ENCODE results near the gene TEX10. TPM values are rescaled to one million over a fixed set of nuclear protein-coding genes. Genes with fewer than 3 reads are reported as not detected.
"Not testable (repeated sequence)": the region's sequence is repeated elsewhere in the genome, so short reads cannot be mapped to it uniquely, and the experiment has no call there.

The TEX10 gene
- total RNA-seq, 1 donor, result 18.3 TPM

GRCh38 chr9:100351508-100351907 is 1.2 kb downstream of the TEX10 start:
- no peak for DNase-seq (ENCODE audit: low read depth in 2 of 3, low spot score in 2 of 3)

GRCh38 chr9:100350188-100350587 is 2.6 kb downstream of the TEX10 start:
- DNase-seq (ENCODE audit: low read depth in 2 of 3, low spot score in 2 of 3), result no peak

DNA sequence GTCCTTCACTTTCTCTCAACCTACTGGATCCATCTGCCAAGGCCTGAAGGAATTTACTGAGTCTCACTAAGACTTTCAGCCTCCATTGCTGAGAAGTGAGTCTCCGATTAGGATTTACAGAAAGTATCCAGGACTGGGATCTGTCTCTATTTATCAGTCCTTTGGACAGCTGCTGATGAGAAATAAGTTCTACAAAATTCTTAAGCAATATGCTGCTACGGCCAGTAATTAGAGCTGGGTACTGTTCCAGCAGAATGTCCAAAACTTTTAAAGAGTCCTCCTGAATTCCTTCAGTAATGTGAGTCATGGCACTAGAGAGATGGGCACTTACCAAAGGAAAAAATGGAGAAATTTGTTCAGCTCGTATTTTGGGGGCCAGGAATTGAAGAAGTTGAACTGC is 5.9 kb downstream of the TEX10 start:
- DNase-seq (ENCODE audit: low read depth in 2 of 3, low spot score in 2 of 3), result no peak

- no peak for DNase-seq (ENCODE audit: low read depth in 2 of 3, low spot score in 2 of 3)
These were observed 10.9 kb downstream of the TEX10 start for GRCh38 chr9:100341889-100342288.

DNA sequence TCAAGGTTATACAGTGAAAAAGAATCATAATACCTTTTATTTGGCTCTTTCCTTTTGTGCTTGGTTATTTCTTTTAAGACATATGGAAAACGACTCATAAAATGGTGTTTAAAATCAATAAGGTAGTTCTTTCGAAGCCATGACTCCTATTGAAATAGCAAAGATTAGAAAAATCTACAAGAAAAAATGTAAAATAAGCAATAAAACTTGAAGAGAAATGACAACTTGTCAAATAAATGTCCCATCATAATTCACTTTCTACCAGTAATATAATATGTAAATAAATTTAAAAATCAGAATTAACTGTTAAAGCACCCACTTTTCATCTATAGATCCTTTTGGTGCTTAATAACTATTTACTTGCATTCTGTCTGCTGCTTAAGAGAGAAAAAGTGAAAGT is 12.5 kb downstream of the TEX10 start:
- DNase-seq (ENCODE audit: low read depth in 2 of 3, low spot score in 2 of 3), result no peak

DNA sequence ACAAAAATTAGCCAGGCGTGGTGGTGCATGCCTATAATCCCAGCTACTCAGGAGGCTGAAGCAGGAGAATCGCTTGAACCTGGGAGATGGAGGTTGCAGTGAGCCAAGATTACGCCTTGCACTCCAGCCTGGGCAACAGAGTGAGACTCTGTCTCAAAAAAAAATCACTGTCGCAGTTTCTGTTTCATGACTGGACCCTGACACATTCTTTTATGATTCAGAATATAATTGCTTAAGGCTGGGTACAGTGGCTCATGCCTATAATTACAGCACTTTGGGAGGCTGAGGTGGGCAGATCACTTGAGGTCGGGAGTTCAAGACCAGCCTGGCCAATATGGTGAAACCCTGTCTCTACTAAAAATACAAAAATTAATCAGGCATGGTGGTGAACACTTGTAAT is 14.0 kb downstream of the TEX10 start:
- DNase-seq (ENCODE audit: low read depth in 2 of 3, low spot score in 2 of 3), result not testable (repeated sequence)

- peak in 2 of 3 donors; percentile 29 to 66 for DNase-seq (ENCODE audit: low read depth in 2 of 3, low spot score in 2 of 3)
These were observed 28.0 kb downstream of the TEX10 start for GRCh38 chr9:100324594-100325200.

DNA sequence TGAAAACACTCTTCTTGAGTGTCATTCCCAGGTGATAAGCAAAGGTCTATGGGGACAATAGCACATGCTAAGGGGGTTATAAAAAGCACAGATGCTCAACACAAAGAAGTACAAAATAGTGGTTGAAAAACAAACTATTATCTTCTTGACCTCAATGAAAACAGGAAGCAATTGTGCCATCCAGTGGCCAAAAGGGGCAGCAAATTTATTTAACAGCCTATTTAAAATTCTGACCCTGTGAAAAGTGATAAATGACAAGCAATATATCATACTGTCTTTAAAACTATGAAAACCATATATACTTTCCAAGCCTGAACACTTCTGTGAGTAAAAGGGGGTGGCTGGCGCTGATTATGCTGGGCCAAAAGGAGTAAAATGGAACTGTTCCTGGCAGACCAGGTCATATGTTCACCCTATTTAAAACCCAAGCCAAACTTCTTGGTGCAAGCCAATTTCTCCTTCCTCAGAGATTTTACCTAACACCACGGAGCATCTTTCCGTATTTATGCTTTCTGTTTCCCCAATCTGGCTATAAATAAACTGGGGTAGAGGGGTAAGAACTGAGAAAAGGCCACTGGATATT is 29.7 kb downstream of the TEX10 start:
- DNase-seq (ENCODE audit: low read depth in 2 of 3, low spot score in 2 of 3), result peak in 2 of 3 donors; percentile 45 to 64

DNA sequence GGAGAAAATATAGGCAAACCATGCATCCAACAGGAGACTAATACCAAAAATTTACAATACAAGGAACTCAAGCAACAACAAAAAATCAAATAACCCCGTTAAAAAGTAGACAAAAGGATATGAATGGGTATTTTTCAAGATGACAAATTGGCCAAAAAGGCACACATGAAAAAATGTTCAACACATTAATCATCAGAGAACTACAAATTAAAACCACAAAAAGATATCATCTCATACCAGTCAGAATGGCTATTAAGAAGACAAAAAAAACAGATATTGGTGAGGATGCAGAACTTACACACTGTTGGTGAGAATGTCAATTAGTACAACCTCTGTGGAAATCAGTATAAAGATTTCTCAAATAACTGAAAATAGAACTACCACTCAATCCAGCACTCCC is 35.0 kb downstream of the TEX10 start:
- DNase-seq (ENCODE audit: low read depth in 2 of 3, low spot score in 2 of 3), result no peak

DNA sequence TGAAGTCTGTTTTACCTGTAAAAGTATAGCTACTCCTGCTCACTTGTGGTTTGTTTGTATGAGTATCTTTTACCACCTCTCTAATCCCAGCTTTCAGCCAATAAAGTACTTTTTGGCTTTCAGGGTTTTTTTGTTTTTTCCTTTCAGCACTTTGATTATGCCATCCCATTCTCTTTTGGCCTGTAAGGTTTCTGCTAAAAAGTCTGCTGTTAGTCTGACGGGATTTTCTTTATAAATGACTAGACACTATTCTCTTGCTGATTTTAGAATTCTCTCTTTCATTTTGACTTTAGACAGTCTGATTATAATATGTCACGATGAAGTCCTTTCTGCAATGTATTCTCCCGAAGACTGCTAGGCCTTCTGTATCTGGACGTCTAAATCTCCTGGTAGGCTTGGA is 37.2 kb downstream of the TEX10 start:
- peak in 1 of 3 donors; percentile 19 for DNase-seq (ENCODE audit: low read depth in 2 of 3, low spot score in 2 of 3)

DNA sequence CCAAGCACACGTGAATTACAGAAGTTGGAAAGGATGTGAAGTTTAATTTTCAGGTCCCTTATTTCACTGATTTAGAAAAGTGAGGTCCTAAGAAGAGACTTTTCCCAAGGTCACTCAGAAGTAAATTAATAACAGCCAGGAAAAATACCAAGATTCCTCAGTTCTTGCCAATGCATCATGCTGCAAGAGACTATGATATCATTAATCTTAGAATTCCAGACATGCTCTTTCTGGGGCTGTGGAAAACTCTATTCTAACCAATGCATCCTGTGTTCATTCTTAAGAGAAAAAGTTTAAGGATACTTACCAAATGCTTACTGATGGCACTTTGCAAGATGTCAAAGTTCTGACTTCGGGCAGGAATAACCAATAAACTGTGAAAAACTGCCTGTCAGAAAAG is 42.8 kb downstream of the TEX10 start:
- no peak for DNase-seq (ENCODE audit: low read depth in 2 of 3, low spot score in 2 of 3)

DNA sequence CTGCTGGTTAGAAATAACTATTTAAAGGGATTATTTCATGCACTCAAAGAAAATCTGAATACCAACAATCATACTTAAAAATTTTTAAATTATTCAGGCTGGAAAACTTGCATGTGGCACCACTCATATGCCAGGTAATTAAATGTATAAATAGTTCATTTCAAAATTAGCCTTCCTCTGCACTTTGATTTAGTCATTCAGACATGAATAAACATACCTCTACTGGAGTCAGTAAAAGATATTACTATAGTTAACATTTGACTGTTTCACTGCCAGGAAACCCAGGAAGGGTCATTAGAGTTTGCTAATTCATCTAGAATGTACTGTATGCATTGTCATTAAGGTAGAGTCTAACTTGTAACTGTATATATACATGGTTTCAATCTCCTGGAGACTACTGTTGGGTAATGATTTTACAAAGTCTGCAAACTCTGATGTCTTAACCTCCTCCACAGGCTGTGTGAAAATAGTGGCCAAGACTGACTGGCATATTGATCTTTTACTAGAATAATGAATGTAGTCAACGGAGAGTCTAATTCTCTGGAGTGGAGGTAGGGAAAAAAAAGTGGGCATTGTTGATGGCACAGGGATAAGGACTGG is 43.7 kb downstream of the TEX10 start:
- DNase-seq (ENCODE audit: low read depth in 2 of 3, low spot score in 2 of 3), result no peak

DNA sequence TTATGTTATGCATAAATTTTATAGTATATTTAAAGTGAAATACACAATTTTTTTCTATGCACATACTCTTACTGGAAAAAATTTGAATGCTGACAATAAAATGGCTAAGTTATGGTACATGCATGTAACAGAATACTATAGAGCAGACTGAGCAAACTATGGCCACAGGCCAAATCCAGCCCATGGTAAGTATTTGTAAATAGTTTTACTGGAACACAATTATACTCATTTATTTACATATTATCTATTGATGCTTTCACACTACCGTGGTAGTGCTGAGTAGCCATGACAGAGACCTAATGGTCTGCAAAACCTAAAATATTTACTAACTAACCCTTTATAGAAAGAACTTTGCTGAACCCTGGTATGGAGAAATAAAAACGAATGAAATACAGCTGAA is 45.7 kb downstream of the TEX10 start:
- DNase-seq (ENCODE audit: low read depth in 2 of 3, low spot score in 2 of 3), result no peak

- no peak for DNase-seq (ENCODE audit: low read depth in 2 of 3, low spot score in 2 of 3)
These were observed 46.5 kb downstream of the TEX10 start for GRCh38 chr9:100306283-100306682.

DNA sequence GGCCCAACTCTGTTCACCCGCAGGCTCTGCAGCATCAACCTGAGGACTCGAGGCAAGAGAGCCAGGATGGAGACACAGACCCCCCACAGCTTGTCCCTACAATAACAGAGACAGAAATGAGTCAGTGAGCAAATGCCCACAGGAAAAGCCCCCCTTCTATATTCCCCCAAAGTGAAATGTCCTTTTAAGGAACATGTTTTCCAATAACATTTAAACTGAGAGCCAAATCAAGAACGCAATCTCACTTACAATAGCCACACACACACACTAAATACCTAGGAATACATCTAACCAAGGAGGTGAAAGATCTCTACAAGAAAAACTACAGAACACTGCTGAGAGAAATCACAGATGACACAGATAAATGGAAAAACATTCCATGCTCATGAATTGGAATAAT is 49.0 kb downstream of the TEX10 start:
- DNase-seq (ENCODE audit: low read depth in 2 of 3, low spot score in 2 of 3), result no peak

GRCh38 chr9:100298378-100298777 is 54.4 kb downstream of the TEX10 start:
- no peak for DNase-seq (ENCODE audit: low read depth in 2 of 3, low spot score in 2 of 3)

DNA sequence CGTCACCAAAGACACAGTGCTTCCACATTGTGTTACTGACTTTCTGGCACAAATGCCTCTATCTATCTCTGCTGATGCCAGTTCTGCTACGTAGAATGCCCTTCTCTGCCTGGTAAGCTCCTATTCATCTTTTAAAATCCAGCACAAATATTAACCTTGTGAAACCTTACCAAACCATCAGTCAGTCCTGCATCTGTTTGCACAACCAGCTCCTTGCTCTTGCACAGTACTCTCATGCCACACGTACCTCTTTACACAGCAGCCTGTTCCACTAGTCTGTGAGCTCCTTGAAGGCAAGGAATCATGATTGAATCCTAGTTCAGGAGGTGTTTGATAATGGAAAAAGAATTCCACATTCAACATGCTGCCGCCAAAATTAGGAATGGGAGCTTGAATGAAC is 56.3 kb downstream of the TEX10 start:
- DNase-seq (ENCODE audit: low read depth in 2 of 3, low spot score in 2 of 3), result no peak

DNA sequence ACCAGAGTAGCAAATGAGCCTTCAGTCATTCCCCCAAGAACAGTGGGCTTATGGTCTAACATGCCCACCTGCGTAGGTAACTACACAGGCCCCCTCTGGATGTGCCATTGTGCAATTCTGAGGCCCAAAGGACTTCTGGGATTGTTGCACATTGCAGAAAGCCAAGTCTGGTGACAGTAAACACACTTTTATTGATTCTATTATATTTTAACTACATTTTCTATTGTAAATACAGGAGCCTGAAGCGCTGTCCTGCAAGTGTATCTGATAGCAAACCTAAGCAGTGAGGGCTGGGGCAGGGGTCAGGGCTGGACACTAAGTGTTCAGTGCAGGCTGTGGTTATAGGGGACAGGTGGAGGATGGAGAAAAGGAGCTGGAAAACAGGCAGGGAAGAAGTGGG is 57.5 kb downstream of the TEX10 start:
- DNase-seq (ENCODE audit: low read depth in 2 of 3, low spot score in 2 of 3), result no peak

DNA sequence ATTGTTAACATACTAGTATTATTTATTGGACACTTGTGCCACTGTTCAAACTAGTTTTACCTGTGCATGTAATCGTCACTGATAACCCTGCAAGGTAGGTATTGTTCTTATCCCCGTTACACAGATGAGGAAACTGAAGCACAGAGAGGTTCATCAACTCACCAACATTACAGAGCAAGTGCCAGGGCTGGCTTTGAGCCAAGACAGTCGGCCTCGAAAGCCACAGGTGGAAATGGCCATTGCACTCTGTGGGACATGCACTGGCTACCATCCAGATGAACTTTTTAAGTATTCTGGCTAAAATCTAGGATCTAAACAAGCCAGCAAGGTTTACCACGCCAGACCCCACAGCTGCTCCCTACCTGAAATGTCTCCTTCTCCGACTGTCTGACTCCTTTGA is 57.9 kb downstream of the TEX10 start:
- DNase-seq (ENCODE audit: low read depth in 2 of 3, low spot score in 2 of 3), result no peak

- DNase-seq (ENCODE audit: low read depth in 2 of 3, low spot score in 2 of 3), result no peak
These were observed 58.4 kb downstream of the TEX10 start for GRCh38 chr9:100294341-100294740.

DNA sequence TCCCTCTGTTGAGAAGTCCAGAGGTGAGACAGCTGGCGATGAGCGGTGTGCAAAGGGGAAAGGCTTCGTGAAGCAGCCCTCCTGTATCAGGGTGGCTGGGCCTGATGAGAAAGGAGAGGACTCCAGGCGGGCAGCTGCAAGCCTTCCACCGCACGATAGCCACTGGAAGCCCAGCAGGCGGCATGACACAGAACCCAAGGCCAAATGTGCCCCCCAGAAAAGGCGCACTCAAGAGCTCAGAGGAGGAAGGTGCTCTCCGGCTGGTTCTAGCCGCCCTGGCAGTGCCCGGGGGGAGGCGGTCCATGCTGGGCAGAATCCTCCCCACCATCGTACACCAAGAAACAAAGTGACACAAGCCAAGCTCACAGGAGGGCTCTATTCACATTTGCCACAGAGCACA is 60.3 kb downstream of the TEX10 start:
- DNase-seq (ENCODE audit: low read depth in 2 of 3, low spot score in 2 of 3), result no peak

DNA sequence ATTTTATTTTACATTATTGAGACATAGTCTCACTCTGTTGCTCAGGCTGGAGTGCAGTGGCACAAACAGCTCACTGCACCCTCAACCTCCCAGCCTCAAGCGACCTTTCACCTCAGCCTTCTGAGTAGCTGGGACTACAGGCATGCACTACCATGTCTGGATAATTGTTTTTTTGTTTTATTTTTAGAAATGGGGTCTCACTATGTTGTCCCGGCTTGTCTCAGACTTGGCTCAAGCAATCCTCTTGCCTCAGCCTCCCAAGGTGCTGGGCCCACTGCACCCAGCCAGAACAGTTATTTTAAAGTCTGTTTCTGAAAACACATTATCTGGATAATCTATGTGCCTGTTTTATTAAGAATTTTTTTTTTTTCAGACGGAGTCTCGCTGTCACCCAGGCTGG is 62.0 kb downstream of the TEX10 start:
- no peak for DNase-seq (ENCODE audit: low read depth in 2 of 3, low spot score in 2 of 3)

DNA sequence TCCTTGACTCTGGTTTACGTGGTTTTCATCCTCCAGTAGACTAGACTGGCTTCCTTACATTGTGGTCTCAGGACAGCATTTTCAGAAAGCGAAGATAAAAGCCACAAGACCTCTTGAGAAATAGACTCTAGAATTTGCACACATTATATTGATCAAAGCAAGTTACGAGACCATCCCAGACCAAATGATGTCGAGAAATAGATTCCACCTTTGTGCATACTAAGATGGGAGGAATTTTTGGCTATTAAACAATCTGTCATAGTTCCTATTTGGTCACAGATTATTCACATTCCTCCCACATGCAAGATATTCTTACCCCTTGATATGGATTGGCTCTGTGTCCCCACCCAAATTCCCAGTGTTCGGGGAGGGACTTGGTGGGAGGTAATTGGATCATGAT is 65.6 kb downstream of the TEX10 start:
- DNase-seq (ENCODE audit: low read depth in 2 of 3, low spot score in 2 of 3), result no peak
